GM12801 (cell line): ENCODE data around the gene MYO7B.

ENCODE experiments used
- CTCF ChIP-seq: IDR thresholded peaks from one replicate; pipeline ENCODE4 v1.5.1; 2011; ENCODE audit warnings: control low read depth; ENCODE audit not compliant: insufficient read length; ENCODE audit errors: extremely low read depth

Gene MYO7B

GRCh38 chr2:127593228-127594115 lies 58.0 kb downstream of the MYO7B start:
- TF ChIP-seq CTCF, result no peak

GRCh38 chr2:127594116-127594591 lies 58.7 kb downstream of the MYO7B start:
- no peak for TF ChIP-seq CTCF

GRCh38 chr2:127596311-127597045 lies 61.0 kb downstream of the MYO7B start:
- TF ChIP-seq CTCF, result no peak

- TF ChIP-seq CTCF, result no peak
Measured at GRCh38 chr2:127597046-127597983, 61.8 kb downstream of the MYO7B start.

- TF ChIP-seq CTCF, result no peak
Measured at GRCh38 chr2:127597984-127598380, 62.5 kb downstream of the MYO7B start.

GRCh38 chr2:127598711-127599110 lies 63.2 kb downstream of the MYO7B start:
- no peak for TF ChIP-seq CTCF
